GM12878 (cell line): ENCODE data around the gene NUBPL.

Experiments used
- ASH2L ChIP-seq: fragments of 300-600, 200-600 bp; sonication (generic); IDR thresholded peaks from 2 replicates; pipeline ENCODE4 v1.6.1; 2017; ENCODE audit warnings: low read depth, mild to moderate bottlenecking, borderline replicate concordance
- CBX3 ChIP-seq: fragments of 200-600 bp; sonication (generic); IDR thresholded peaks from 2 replicates; pipeline ENCODE4 v1.6.1; 2016; ENCODE audit warnings: low read depth, borderline replicate concordance
- CTCF ChIP-seq, 3 experiments: IDR thresholded peaks in 2 of 3; conservative IDR thresholded peaks in 1 of 3; 2 replicates each; pipeline ENCODE4 v1.5.1; 2011; ENCODE audit warnings: low read depth in 3 of 3, low read length in 3 of 3, mild to moderate bottlenecking in 3 of 3, control low read depth in 2 of 3, moderate library complexity in 2 of 3, inconsistent platforms in 1 of 3, mixed read lengths in 1 of 3; ENCODE audit not compliant: control insufficient read depth in 2 of 3, insufficient read depth in 1 of 3; ENCODE audit errors: extremely low read depth in 1 of 3
- EZH2 ChIP-seq: IDR thresholded peaks from 2 replicates; pipeline ENCODE4 v1.6.1; 2012; ENCODE audit warnings: low read depth, mild to moderate bottlenecking, control low read depth, inconsistent platforms, low read length, borderline replicate concordance; ENCODE audit not compliant: control insufficient read depth
- HDAC6 ChIP-seq: fragments of 200-600 bp; sonication (generic); IDR thresholded peaks from one replicate; pipeline ENCODE4 v1.8.0; 2017; ENCODE audit warnings: antibody characterized with exemption; ENCODE audit not compliant: unreplicated experiment
- JUND ChIP-seq: IDR thresholded peaks from 2 replicates; pipeline ENCODE4 v1.6.1; 2012; ENCODE audit warnings: low read depth, mild to moderate bottlenecking, low read length, improper control_type of control experiment, moderate library complexity
- PBX3 ChIP-seq: IDR thresholded peaks from 2 replicates; pipeline ENCODE4 v1.6.1; 2011; ENCODE audit warnings: mild to moderate bottlenecking, low read depth, low read length, moderate library complexity; ENCODE audit not compliant: insufficient replicate concordance
- RELA ChIP-seq: fragments of 450-650 bp; IDR thresholded peaks from 2 replicates; pipeline ENCODE4 v1.8.0; 2014; ENCODE audit warnings: borderline replicate concordance; ENCODE audit not compliant: partially characterized antibody
- REST ChIP-seq: IDR thresholded peaks from 2 replicates; pipeline ENCODE4 v1.6.1; 2012; ENCODE audit warnings: mild to moderate bottlenecking, low read depth, low read length
- SREBF1 ChIP-seq: IDR thresholded peaks from 2 replicates; pipeline ENCODE4 v1.6.1; 2012; ENCODE audit warnings: mild to moderate bottlenecking, low read length
- SREBF2 ChIP-seq: IDR thresholded peaks from 2 replicates; pipeline ENCODE4 v1.6.1; 2012; ENCODE audit warnings: mild to moderate bottlenecking, low read length
- TCF7 ChIP-seq: IDR thresholded peaks from 2 replicates; pipeline ENCODE4 v1.6.1; 2014; ENCODE audit warnings: antibody characterized with exemption, borderline replicate concordance
- ZNF274 ChIP-seq: IDR thresholded peaks from one replicate; pipeline ENCODE4 v1.8.0; 2011; ENCODE audit not compliant: insufficient read length, insufficient read depth

GRCh38 chr14:31541702-31542101 lies 19.5 kb upstream of the NUBPL start:
- TF ChIP-seq EZH2 (no peak), RELA (no peak), SREBF2 (no peak), CTCF (IDR thresholded peaks at IDR 0.05 in 2 of 3, conservative IDR thresholded peaks at IDR 0.05 in 1 of 3; ENCODE audit: control insufficient read depth in 2 of 3, extremely low read depth in 1 of 3, insufficient read depth in 1 of 3, low read depth in 3 of 3, low read length in 3 of 3) (no peak), HDAC6 (no peak), CBX3 (no peak), SREBF1 (no peak), ZNF274 (no peak), TCF7 (no peak), PBX3 (no peak), ASH2L (no peak), REST (no peak), JUND (no peak)
